Mesodermal cell (in vitro differentiated cells): ENCODE data around the gene ZBTB12.

ENCODE experiments used
- H3K27ac ChIP-seq: 2 replicates; pipeline ENCODE4 v1.7.0; 2013; ENCODE audit warnings: mild to moderate bottlenecking, low read depth, low read length, moderate library complexity; ENCODE audit not compliant: severe bottlenecking
- H3K36me3 ChIP-seq: 2 replicates; pipeline ENCODE4 v1.7.1; 2013; ENCODE audit warnings: mild to moderate bottlenecking, low read length, moderate library complexity; ENCODE audit not compliant: control insufficient read depth, insufficient read depth
- H3K4me1 ChIP-seq: one replicate; pipeline ENCODE4 v1.7.1; 2013; ENCODE audit warnings: mild to moderate bottlenecking, low read length; ENCODE audit not compliant: insufficient read depth, control insufficient read depth, poor library complexity, severe bottlenecking
- H3K4me3 ChIP-seq: 2 replicates; pipeline ENCODE4 v1.7.0; 2013; ENCODE audit warnings: low read length, control low read depth, mild to moderate bottlenecking; ENCODE audit not compliant: insufficient read depth, poor library complexity, severe bottlenecking; ENCODE audit errors: extremely low read depth
- H3K9me3 ChIP-seq: 2 replicates; pipeline ENCODE4 v1.7.1; 2013; ENCODE audit warnings: mild to moderate bottlenecking, low read length, moderate library complexity; ENCODE audit not compliant: control insufficient read depth
- WGBS, 2 experiments: methylation state at CpG; one replicate each; pipeline ENCODE4 v1.1.5; 2013; ENCODE audit warnings: missing lambda C conversion rate in 2 of 2; ENCODE audit not compliant: insufficient coverage in 2 of 2; 5-methylcytosine and 5-hydroxymethylcytosine counted together

Gene ZBTB12

GRCh38 chr6:31882344-31882743, 19.5 kb downstream of the ZBTB12 start:
- WGBS, 2 experiments = 96 to 100% methylated on average over 2 to 6 of the region's 6 CpGs
- peaks cover 76% of the 10 kb centered on the region for H3K36me3 ChIP-seq
- no peak overlapping the region for H3K4me3 ChIP-seq
- H3K27ac ChIP-seq = no peak overlapping the region
- H3K9me3 ChIP-seq = no peaks in the 10 kb centered on the region
- H3K4me1 ChIP-seq = no peaks in the 10 kb centered on the region

GRCh38 chr6:31881136-31881859, 20.6 kb downstream of the ZBTB12 start:
- Histone ChIP-seq H3K36me3 (peaks cover 66% of the 10 kb centered on the region), H3K4me3 (no peak overlapping the region), H3K9me3 (no peaks in the 10 kb centered on the region), H3K4me1 (no peaks in the 10 kb centered on the region), H3K27ac (no peak overlapping the region)
- 96 to 97% methylated on average over 7 to 9 of the region's 9 CpGs for WGBS, 2 experiments

- Histone ChIP-seq H3K9me3 (no peaks in the 10 kb centered on the region), H3K27ac (no peak overlapping the region), H3K4me1 (no peaks in the 10 kb centered on the region), H3K4me3 (no peak overlapping the region), H3K36me3 (peaks cover 59% of the 10 kb centered on the region)
- WGBS, 2 experiments = 93 to 99% methylated on average over 9 to 10 of the region's 10 CpGs
Observed at GRCh38 chr6:31880616-31881015, 21.3 kb downstream of the ZBTB12 start.

GRCh38 chr6:31879901-31880300, 22.0 kb downstream of the ZBTB12 start:
- 94 to 95% methylated on average over 9 to 10 of the region's 10 CpGs for WGBS, 2 experiments
- Histone ChIP-seq H3K27ac (no peak overlapping the region), H3K9me3 (no peaks in the 10 kb centered on the region), H3K4me3 (no peak overlapping the region), H3K4me1 (no peaks in the 10 kb centered on the region), H3K36me3 (peaks cover 52% of the 10 kb centered on the region)

- Histone ChIP-seq H3K36me3 (peaks cover 44% of the 10 kb centered on the region), H3K4me1 (no peaks in the 10 kb centered on the region), H3K4me3 (no peak overlapping the region), H3K27ac (no peak overlapping the region), H3K9me3 (no peaks in the 10 kb centered on the region)
- 94 to 97% methylated on average over 12 to 13 of the region's 13 CpGs for WGBS, 2 experiments
Observed at GRCh38 chr6:31879143-31879542, 22.7 kb downstream of the ZBTB12 start.

- H3K4me3 ChIP-seq = no peak within 1 kb of the TSS
- H3K36me3 ChIP-seq = peaks cover 42% of the 10 kb centered on the region
- WGBS, 2 experiments = 81 to 86% methylated on average over 10 of the region's 18 CpGs
- no peak within 1 kb of the TSS for H3K27ac ChIP-seq
- H3K4me1 ChIP-seq = no peaks in the 10 kb centered on the region
- no peaks in the 10 kb centered on the region for H3K9me3 ChIP-seq
Observed at GRCh38 chr6:31878726-31879125, 23.2 kb downstream of the ZBTB12 start, which contains the start of gene SLC44A4. Gene SLC44A4, minus strand, starts transcription at chr6:31878997. Its CDS starts 17 bp downstream, at chr6:31878980.

- Histone ChIP-seq H3K4me3 (no peak overlapping the region), H3K4me1 (no peaks in the 10 kb centered on the region), H3K9me3 (no peaks in the 10 kb centered on the region), H3K36me3 (peaks cover 37% of the 10 kb centered on the region), H3K27ac (no peak overlapping the region)
- WGBS, 2 experiments = 83 to 94% methylated on average over 2 to 3 of the region's 3 CpGs
Observed at GRCh38 chr6:31878222-31878621, 23.7 kb downstream of the ZBTB12 start.

- H3K27ac ChIP-seq = no peak overlapping the region
- whole genome bisulfite sequencing, 2 experiments = 81 to 86% methylated on average over 8 to 9 of the region's 10 CpGs
- no peaks in the 10 kb centered on the region for H3K4me1 ChIP-seq
- no peak overlapping the region for H3K4me3 ChIP-seq
- no peaks in the 10 kb centered on the region for H3K9me3 ChIP-seq
- H3K36me3 ChIP-seq = peaks cover 32% of the 10 kb centered on the region
Observed at GRCh38 chr6:31877651-31878161, 24.2 kb downstream of the ZBTB12 start.

GRCh38 chr6:31877125-31877650, 24.7 kb downstream of the ZBTB12 start:
- H3K9me3 ChIP-seq = no peaks in the 10 kb centered on the region
- H3K36me3 ChIP-seq = peaks cover 26% of the 10 kb centered on the region
- H3K4me1 ChIP-seq = no peaks in the 10 kb centered on the region
- no peak overlapping the region for H3K27ac ChIP-seq
- WGBS, 2 experiments = 79 to 90% methylated on average over 2 to 3 of the region's 3 CpGs
- no peak overlapping the region for H3K4me3 ChIP-seq

- WGBS, 2 experiments = 71 to 73% methylated on average over 1 to 2 of the region's 7 CpGs
- Histone ChIP-seq H3K27ac (no peak overlapping the region), H3K4me3 (no peak overlapping the region), H3K9me3 (no peaks in the 10 kb centered on the region), H3K36me3 (peaks cover 20% of the 10 kb centered on the region), H3K4me1 (no peaks in the 10 kb centered on the region)
Observed at GRCh38 chr6:31876357-31876756, 25.5 kb downstream of the ZBTB12 start.

- 88 to 94% methylated on average over 2 to 3 of the region's 5 CpGs for WGBS, 2 experiments
- H3K9me3 ChIP-seq = no peaks in the 10 kb centered on the region
- H3K4me1 ChIP-seq = peaks cover 2% of the 10 kb centered on the region
- peaks cover 15% of the 10 kb centered on the region for H3K36me3 ChIP-seq
- no peak overlapping the region for H3K27ac ChIP-seq
- no peak overlapping the region for H3K4me3 ChIP-seq
Observed at GRCh38 chr6:31875877-31876276, 26.0 kb downstream of the ZBTB12 start.
